Panc1 (cell line): ENCODE results near the gene EMD. TPM values are rescaled to one million over a fixed set of nuclear protein-coding genes. Genes with fewer than 3 reads are reported as not detected.

Experiments used
- ATAC-seq: fragments of 200-7000 bp; cut with Tn5 transposase; 2 replicates; pipeline ENCODE4 v1.9.1; 2020; ENCODE audit warnings: mild to moderate bottlenecking, moderate library complexity
- BruUV-seq: library from RNA; stranded (reverse); fragments of 400-500 nt; replicated peaks from 2 replicates; lab custom pipeline; 2021; lab: Mats Ljungman, UMichigan
- CTCF ChIA-PET: fragments of 300-600 bp; sonication (Branson Sonifier 250); formaldehyde crosslinking; loops from one replicate; lab custom pipeline; 2022; ENCODE audit warnings: antibody characterized with exemption; lab: Charles Lee
- POLR2A ChIA-PET: fragments of 300-600 bp; sonication (Branson Sonifier 250); formaldehyde crosslinking; loops from one replicate; lab custom pipeline; 2022; ENCODE audit warnings: antibody characterized with exemption; lab: Charles Lee
- DNase-seq: peaks from one replicate; pipeline ENCODE4 v3.0.0-alpha.2; 2010; ENCODE audit warnings: low read depth, low spot score
- H3K27ac ChIP-seq: 2 replicates; pipeline ENCODE4 v1.5.1; 2011; ENCODE audit warnings: mild to moderate bottlenecking, low read length, inconsistent platforms
- H3K27me3 ChIP-seq: fragments of 200-500 bp; sonication (Bioruptor generic); 2 replicates; pipeline ENCODE4 v1.6.0; 2014; ENCODE audit warnings: low read length, inconsistent platforms; ENCODE audit not compliant: control insufficient read depth, insufficient read depth
- H3K36me3 ChIP-seq: fragments of 200-500 bp; sonication (Bioruptor generic); 2 replicates; pipeline ENCODE4 v1.5.1; 2014; ENCODE audit warnings: inconsistent platforms, mild to moderate bottlenecking, low read length, moderate library complexity; ENCODE audit not compliant: control insufficient read depth, insufficient read depth
- H3K4me1 ChIP-seq: 2 replicates; pipeline ENCODE4 v1.5.1; 2011; ENCODE audit warnings: inconsistent platforms, mild to moderate bottlenecking, low read length, moderate library complexity; ENCODE audit not compliant: control insufficient read depth, insufficient read depth
- H3K4me3 ChIP-seq, 2 experiments: 2 replicates each; pipeline ENCODE4 v1.5.1; 2011 to 2012; ENCODE audit warnings: low read depth in 2 of 2, low read length in 2 of 2, mild to moderate bottlenecking in 2 of 2, inconsistent platforms in 1 of 2, moderate library complexity in 1 of 2
- H3K9me3 ChIP-seq: fragments of 200-500 bp; sonication (Bioruptor generic); 2 replicates; pipeline ENCODE4 v1.5.1; 2014; ENCODE audit warnings: low read depth, mild to moderate bottlenecking, inconsistent platforms, low read length, moderate library complexity; ENCODE audit not compliant: control insufficient read depth, insufficient read depth
- POLR2AphosphoS5 ChIP-seq: IDR thresholded peaks from 2 replicates; pipeline ENCODE4 v1.6.1; 2012; ENCODE audit warnings: mild to moderate bottlenecking, low read depth, low read length, moderate library complexity
- REST ChIP-seq, 2 experiments: IDR thresholded peaks; 2 replicates each; pipeline ENCODE4 v1.6.1; 2011 to 2012; ENCODE audit warnings: low read depth in 2 of 2, control low read depth in 1 of 2, low read length in 1 of 2, mild to moderate bottlenecking in 1 of 2, moderate library complexity in 1 of 2; ENCODE audit not compliant: insufficient read depth in 1 of 2
- SIN3A ChIP-seq: IDR thresholded peaks from 2 replicates; pipeline ENCODE4 v1.6.1; 2012; ENCODE audit warnings: low read depth, mild to moderate bottlenecking, low read length, moderate library complexity, borderline replicate concordance; ENCODE audit not compliant: insufficient read depth
- TCF7L2 ChIP-seq: IDR thresholded peaks from 2 replicates; pipeline ENCODE4 v1.6.1; 2011; ENCODE audit warnings: mild to moderate bottlenecking, low read depth, low read length, inconsistent platforms
- in situ Hi-C: cut with HindIII; loops from 2 replicates; pipeline ENCODE4 v1.10.0; 2016; ENCODE audit warnings: low sequenced_read_pairs, low pct_unique_long_range_greater_than_20kb
- intact Hi-C: fragments of 100-400 bp; cut with micrococcal nuclease; formaldehyde crosslinking; loops from one replicate; pipeline ENCODE4 v1.10.0; 2022; ENCODE audit not compliant: unreplicated experiment
- total RNA-seq: library from RNA; stranded (reverse); gene quantifications from one replicate; pipeline ENCODE4 v1.2.1, GENCODE V29; 2021; ENCODE audit not compliant: unreplicated experiment
- TF ChIP-seq, protein P1 (sequence below): fragments of 450-650 bp; IDR thresholded peaks from 2 replicates; pipeline ENCODE4 v1.5.1; 2017; ENCODE audit warnings: mild to moderate bottlenecking

EMD gene
- total RNA-seq, 1 experiment from 2014 or later = 178 TPM

GRCh38 chrX:154419688-154420401 lies 40.8 kb downstream of the EMD start:
- Histone ChIP-seq H3K36me3 (no peaks in the 10 kb centered on the region), H3K27ac (no peak overlapping the region), H3K4me1 (no peaks in the 10 kb centered on the region), H3K9me3 (no peaks in the 10 kb centered on the region), H3K4me3 (no peak overlapping the region), H3K27me3 (no peaks in the 10 kb centered on the region)
- intact Hi-C loops = no loop called here
- POLR2A ChIA-PET = no interaction called here
- CTCF ChIA-PET = no interaction called here
- BruUV-seq = no TSS peak
- ATAC-seq (peak; percentile 18; the same call in 1 of the 2 replicates), DNase-seq (no peak)
- in situ Hi-C loops = no loop called here
- no peak for TF ChIP-seq REST (IDR thresholded peaks at IDR 0.05; ENCODE audit: insufficient read depth in 1 of 2, low read depth in 2 of 2, low read length in 1 of 2)
- no peak for TF ChIP-seq SIN3A
- TF ChIP-seq POLR2AphosphoS5 = no peak
- no peak for TF ChIP-seq TCF7L2
- TF ChIP-seq, protein P1, sequence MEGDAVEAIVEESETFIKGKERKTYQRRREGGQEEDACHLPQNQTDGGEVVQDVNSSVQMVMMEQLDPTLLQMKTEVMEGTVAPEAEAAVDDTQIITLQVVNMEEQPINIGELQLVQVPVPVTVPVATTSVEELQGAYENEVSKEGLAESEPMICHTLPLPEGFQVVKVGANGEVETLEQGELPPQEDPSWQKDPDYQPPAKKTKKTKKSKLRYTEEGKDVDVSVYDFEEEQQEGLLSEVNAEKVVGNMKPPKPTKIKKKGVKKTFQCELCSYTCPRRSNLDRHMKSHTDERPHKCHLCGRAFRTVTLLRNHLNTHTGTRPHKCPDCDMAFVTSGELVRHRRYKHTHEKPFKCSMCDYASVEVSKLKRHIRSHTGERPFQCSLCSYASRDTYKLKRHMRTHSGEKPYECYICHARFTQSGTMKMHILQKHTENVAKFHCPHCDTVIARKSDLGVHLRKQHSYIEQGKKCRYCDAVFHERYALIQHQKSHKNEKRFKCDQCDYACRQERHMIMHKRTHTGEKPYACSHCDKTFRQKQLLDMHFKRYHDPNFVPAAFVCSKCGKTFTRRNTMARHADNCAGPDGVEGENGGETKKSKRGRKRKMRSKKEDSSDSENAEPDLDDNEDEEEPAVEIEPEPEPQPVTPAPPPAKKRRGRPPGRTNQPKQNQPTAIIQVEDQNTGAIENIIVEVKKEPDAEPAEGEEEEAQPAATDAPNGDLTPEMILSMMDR = no peak

GRCh38 chrX:154420402-154420756 lies 41.3 kb downstream of the EMD start:
- Histone ChIP-seq H3K27ac (no peak overlapping the region), H3K9me3 (no peaks in the 10 kb centered on the region), H3K4me3 (no peak overlapping the region), H3K4me1 (no peaks in the 10 kb centered on the region), H3K27me3 (no peaks in the 10 kb centered on the region), H3K36me3 (no peaks in the 10 kb centered on the region)
- POLR2A ChIA-PET = no interaction called here
- in situ Hi-C loops (no loop called here), intact Hi-C loops (no loop called here)
- ATAC-seq (peak; percentile 34; the same call in 1 of the 2 replicates), DNase-seq (no peak)
- TF ChIP-seq REST (IDR thresholded peaks at IDR 0.05; ENCODE audit: insufficient read depth in 1 of 2, low read depth in 2 of 2, low read length in 1 of 2) (no peak), TCF7L2 (no peak), POLR2AphosphoS5 (no peak), SIN3A (no peak)
- TF ChIP-seq, protein P1 = no peak
- CTCF ChIA-PET = no interaction called here
- no TSS peak for BruUV-seq
